Measurements from ENCODE around the gene DNAH12. TPM values are rescaled to one million over a fixed set of nuclear protein-coding genes. Genes with fewer than 3 reads are reported as not detected.
"Not testable (repeated sequence)": the region's sequence is repeated elsewhere in the genome, so short reads cannot be mapped to it uniquely, and the experiment has no call there.

DNAH12 gene
- polyA plus RNA-seq, 4 donors = 0.90 to 1.1 (median 1.1) TPM

- no peak for DNase-seq (ENCODE audit: low read depth in 4 of 4, low spot score in 3 of 4)
These were observed 213.0 kb downstream of the DNAH12 start for GRCh38 chr3:57331078-57331610.

DNA sequence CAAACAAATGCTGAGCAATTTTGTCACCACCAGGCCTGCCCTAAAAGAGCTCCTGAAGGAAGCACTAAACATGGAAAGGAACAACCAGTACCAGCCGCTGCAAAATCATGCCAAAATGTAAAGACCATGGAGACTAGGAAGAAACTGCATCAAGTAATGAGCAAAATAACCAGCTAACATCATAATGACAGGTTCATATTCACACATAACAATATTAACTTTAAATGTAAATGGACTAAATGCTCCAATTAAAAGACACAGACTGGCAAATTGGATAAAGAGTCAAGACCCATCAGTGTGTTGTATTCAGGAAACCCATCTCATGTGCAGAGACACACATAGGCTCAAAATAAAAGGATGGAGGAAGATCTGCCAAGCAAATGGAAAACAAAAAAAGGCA is 217.6 kb downstream of the DNAH12 start:
- not testable (repeated sequence) for DNase-seq (ENCODE audit: low read depth in 4 of 4, low spot score in 3 of 4)

GRCh38 chr3:57314204-57314603 is 229.9 kb downstream of the DNAH12 start:
- DNase-seq (ENCODE audit: low read depth in 4 of 4, low spot score in 3 of 4) = no peak

DNA sequence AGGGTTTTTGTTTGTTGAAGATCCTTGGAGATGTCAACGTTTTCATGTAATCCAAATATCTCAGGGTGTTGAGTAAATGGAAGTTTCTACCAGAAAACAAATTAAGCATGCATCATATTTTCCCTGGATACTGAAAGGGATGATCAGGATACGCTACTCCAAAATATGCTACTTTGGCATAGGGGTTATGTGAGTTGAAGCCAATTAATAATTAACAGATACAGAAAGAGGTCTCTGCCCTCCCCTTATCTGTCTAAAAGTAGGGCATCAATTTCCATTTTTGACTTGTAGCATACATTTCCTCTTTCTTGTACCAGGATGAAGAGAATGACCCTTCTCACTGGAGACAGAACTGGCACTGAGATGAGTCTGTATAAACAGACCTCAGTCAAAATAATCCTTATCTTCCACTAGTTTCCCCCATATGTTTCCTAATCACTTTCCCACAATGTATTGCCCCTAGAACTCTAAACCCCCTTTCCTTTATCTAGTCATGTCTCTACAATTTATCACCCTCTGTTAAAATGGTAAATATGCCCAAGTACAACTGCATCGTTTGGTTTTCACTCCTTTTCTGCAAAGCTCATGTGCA is 234.3 kb downstream of the DNAH12 start:
- DNase-seq (ENCODE audit: low read depth in 4 of 4, low spot score in 3 of 4) = no peak

- not testable (repeated sequence) for DNase-seq (ENCODE audit: low read depth in 4 of 4, low spot score in 3 of 4)
These were observed 240.6 kb downstream of the DNAH12 start for GRCh38 chr3:57303520-57303919.

DNA sequence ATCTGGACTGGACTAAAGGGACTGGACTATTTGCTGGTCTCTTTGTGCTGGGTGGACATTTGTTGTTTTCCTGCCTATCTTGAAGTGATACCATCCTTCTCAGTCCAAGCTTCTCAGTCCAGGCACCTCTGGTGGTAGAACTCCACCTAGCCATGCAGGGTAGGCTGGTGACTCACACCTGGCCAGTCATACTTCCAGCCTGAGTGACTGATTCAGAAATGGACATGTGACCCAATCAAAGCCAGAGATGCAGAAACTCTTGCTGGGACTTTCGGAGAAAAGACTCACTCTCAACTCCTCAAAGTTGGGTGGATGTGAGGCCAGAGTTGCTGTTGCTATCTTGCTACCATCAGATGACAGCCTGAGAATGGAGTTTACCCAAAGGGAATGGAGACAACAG is 246.1 kb downstream of the DNAH12 start:
- DNase-seq (ENCODE audit: low read depth in 4 of 4, low spot score in 3 of 4) = no peak

DNA sequence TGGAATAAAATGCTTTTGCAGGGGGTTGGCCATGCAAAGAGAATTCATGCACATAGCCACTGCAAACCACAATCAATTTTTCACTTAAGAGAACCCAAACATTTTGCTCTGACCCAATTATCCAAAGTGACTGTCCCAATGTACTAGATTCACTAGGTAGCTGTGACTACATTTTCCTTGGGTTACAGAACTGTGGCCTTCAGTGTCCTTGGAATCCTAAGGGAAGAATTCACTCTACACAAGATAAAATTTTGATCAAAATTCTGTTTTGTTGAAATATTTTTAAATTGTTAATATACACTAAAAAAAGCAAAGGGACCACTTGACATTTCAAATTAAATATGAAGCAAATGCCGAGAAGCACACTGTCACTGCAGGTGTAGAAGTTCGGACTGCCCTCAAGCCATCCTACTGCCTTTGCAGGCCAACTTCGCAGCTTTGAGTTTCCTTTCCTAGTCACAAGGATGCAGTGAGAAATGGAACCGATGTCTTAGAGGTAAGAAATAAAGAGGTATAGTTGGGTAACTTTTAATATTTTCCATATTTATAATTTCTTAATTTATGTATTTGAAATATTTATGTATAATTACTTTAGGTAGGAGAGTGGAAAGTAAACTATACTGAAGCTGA is 251.1 kb downstream of the DNAH12 start:
- DNase-seq (ENCODE audit: low read depth in 4 of 4, low spot score in 3 of 4) = no peak

GRCh38 chr3:57292159-57292896 is 251.8 kb downstream of the DNAH12 start, which contains the start of gene ASB14:
Gene ASB14, minus strand, starts transcription at chr3:57292685. Its CDS starts 652 bp downstream, at chr3:57292033.
- DNase-seq (ENCODE audit: low read depth in 4 of 4, low spot score in 3 of 4) = no peak

GRCh38 chr3:57288403-57288802 is 255.7 kb downstream of the DNAH12 start:
- DNase-seq (ENCODE audit: low read depth in 4 of 4, low spot score in 3 of 4) = no peak

DNA sequence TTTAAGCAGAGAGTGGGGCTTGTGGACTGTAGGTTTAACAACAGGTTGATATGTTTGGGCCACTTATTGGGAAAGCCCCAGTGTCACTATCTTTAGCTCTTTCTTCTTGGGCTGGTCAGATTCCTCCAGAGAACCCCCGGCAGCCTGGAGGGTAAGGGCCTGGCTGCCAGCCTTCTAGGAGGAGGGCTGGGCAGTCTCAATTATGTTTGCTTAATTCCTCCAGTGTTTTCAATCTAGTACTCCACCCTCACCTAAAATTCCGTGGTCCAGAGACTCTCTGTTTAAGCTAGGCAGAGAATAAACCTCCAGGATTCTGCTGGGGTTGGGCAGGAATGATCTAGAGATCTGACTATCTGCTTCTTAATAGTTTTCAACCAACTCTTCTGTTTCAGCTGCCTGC is 256.9 kb downstream of the DNAH12 start:
- no peak for DNase-seq (ENCODE audit: low read depth in 4 of 4, low spot score in 3 of 4)

DNA sequence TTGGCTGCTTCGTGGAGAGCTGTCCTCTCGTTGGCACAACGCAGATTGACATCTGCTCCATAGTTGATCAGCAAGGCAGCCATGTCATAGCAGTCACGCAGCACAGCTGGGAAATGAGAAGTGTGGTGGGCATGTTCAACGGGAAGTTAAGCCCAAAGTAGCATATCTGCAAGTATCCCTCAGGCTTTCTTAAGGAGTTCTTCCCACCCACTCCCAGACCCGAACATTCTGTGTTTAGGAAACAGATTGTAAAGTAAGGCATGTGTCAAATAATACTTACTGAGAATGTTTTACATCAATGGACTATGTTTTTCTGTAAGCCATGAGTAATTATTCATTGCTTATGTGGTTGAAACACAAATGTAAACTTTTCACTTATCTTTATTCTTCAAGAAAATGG is 260.8 kb downstream of the DNAH12 start:
- DNase-seq (ENCODE audit: low read depth in 4 of 4, low spot score in 3 of 4) = no peak

DNA sequence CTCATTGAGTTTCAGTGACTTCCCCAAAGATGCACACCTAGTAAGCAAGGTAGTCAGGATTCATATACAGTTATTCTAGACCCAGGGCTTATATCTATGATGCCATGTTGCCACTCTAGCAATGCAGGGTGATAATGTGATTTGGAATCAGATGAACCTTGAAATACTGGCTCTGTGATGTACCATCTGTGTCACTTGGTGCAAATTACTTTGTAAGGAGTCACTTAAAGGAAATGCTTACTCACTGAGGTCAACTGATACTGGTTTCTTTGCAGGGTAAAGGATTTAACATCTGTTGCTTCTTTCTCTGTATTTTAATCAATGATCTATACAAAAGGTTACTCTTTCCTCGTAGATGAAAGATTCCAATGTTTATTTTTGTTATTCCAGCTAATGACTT is 262.4 kb downstream of the DNAH12 start:
- DNase-seq (ENCODE audit: low read depth in 4 of 4, low spot score in 3 of 4) = no peak

DNA sequence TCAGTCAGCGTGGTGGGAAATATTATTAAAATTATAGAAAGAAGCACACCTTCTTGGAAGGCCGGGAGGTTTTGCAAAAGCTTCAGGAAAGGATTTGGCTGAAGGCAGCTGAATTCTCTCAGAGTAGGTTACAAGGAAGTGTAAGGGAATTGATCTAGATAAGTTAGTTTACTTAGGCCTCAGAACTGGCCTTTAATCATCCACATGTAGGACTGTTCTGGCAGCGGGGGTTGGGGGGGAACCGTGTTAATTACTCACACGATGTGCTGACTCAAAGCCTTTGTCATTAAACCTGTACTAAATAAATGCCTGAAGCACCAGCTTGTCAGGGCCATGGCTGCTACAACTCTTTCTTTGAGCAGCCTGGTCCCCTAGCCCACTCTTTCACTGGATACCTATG is 264.5 kb downstream of the DNAH12 start:
- DNase-seq (ENCODE audit: low read depth in 4 of 4, low spot score in 3 of 4) = no peak

DNA sequence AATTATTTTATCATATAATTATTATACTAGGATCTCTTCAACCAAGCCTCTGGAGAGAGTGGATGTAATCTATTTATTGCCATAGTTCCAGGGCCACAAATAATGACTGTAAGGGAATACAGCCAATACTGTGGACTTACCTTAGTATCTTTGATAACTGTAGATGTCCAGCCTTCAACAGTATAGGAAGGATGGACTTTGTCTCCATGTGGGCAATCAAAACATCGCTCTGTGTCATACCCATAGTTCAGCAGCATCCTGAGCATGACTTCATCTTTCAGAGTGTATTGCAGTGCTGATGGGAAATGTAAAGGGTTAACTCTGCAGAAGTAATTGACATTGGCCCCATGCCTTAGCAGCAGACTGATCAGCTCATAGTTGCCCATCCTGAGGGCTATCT is 265.9 kb downstream of the DNAH12 start:
- DNase-seq (ENCODE audit: low read depth in 4 of 4, low spot score in 3 of 4) = no peak

- DNase-seq (ENCODE audit: low read depth in 4 of 4, low spot score in 3 of 4) = no peak
These were observed 268.8 kb downstream of the DNAH12 start for GRCh38 chr3:57275393-57275792.

- DNase-seq (ENCODE audit: low read depth in 4 of 4, low spot score in 3 of 4) = no peak
These were observed 269.3 kb downstream of the DNAH12 start for GRCh38 chr3:57274845-57275244.

GRCh38 chr3:57268416-57268815 is 275.7 kb downstream of the DNAH12 start:
- DNase-seq (ENCODE audit: low read depth in 4 of 4, low spot score in 3 of 4) = no peak

DNA sequence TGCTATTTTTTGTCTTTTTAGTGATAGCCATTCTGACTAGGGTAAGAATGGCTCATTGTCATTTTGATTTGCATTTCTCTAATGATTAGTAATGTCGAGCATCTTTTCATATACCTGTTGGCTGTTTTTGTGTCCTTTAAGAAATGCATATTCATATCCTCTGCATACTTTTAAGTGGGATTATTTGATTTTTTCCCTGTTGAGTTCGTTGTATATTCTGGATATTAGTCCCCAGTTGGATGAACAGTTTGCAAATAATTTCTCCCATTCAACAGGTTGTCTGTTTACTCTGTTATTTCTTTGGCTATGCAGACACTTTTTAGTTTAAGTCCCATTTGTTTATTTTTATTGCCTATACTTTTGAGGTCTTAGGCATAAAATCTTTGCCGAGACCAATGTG is 282.2 kb downstream of the DNAH12 start:
- no peak for DNase-seq (ENCODE audit: low read depth in 4 of 4, low spot score in 3 of 4)

DNA sequence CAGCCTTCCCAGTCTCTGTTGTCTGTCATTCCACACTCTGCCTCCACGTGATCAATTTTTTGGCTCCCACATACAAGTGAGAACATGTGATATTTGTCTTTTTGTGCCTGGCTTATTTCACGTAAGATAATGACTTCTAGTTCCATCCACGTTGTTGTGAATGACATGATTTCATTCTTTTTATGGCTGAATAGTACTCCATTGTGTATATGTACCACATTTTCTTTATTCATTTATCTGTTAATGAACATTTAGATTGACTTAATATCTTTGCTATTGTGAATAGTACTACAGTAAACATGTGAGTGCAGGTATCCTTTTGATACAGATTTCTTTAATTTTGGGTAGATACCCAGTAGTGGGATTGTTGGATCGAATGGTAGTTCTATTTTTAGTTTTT is 283.0 kb downstream of the DNAH12 start:
- no peak for DNase-seq (ENCODE audit: low read depth in 4 of 4, low spot score in 3 of 4)

GRCh38 chr3:57257678-57258077 is 286.5 kb downstream of the DNAH12 start:
- no peak for DNase-seq (ENCODE audit: low read depth in 4 of 4, low spot score in 3 of 4)

DNA sequence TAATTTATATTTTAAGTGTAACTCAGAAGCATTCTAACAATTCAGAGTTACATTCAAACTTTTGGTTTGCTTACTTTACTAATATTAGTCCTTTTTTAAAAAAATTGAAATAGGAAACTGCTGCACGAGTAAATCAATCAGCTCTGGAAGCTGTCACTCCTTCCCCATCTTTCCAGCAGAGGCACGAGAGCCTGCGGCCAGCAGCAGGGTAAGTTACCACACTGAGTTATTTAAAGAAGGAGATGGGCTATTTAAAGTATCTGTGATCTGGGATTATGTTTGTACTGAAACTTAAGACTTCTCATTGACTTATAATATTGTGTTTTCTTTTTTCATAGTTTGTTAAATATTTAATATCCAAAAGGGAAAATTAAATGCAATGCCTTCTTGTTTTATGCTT is 287.3 kb downstream of the DNAH12 start:
- DNase-seq (ENCODE audit: low read depth in 4 of 4, low spot score in 3 of 4) = no peak

DNA sequence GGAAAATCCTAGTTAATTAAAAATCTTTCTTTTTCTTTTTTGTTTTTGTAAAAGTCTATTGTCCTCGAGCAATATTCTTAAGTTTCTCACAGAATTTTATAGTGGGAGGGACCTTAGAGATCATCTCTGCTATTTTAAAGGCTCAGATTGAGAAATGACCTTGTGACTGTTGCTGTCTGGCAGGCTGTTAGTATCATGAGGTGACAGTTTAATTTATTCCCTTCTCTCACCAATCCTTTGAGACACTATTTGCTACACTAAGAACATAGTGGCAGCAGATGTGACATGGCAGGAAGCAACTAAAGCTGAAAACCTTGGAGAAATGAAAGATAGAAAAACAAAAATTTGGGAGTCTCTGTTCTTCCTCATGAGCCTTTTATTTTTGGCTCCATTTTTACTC is 291.7 kb downstream of the DNAH12 start:
- no peak for DNase-seq (ENCODE audit: low read depth in 4 of 4, low spot score in 3 of 4)

Measured in right renal pelvis (tissue), 4 donors.